Erythroblast (primary cell): ENCODE data around the gene EPN1.
"Not testable (repeated sequence)": the region's sequence is repeated elsewhere in the genome, so short reads cannot be mapped to it uniquely, and the experiment has no call there.

Source experiments
- DNase-seq, 2 experiments: peaks; one replicate each; lab custom pipeline; 2025; lab: John Stamatoyannopoulos, UW
- GATA1 ChIP-seq: IDR thresholded peaks from 2 replicates; pipeline ENCODE4 v1.6.1; 2011; ENCODE audit warnings: low read depth, mild to moderate bottlenecking, control low read depth, low read length, moderate library complexity
- POLR2A ChIP-seq: IDR thresholded peaks from 2 replicates; pipeline ENCODE4 v1.6.1; 2011; ENCODE audit warnings: mild to moderate bottlenecking, low read length

Gene EPN1

DNA sequence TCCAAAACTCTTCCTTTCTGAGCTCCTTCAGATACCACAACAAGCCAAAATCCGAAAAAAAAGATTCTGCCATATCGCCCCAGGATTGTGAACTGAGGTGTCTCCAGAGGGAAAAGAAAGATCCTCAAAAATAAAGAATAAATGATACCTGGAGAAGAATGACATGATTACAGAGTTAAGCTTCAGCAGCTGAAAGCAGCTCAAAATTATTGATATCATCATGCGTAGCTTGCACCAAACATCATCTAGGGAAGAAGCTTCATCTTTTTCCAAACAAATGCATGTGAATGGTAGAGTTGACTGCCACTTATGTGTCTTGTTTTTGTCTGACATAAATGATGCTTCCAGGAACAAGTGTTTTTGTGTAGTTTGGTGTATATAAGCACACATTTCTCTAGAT, 63.3 kb downstream of the EPN1 start, which contains the start of gene NLRP9:
Gene NLRP9 (minus strand): TSS at position 101 of the 400 bp plus-strand sequence. CDS start 28 bp downstream, at position 73.
- TF ChIP-seq GATA1 = no peak
- no peak for DNase-seq

DNA sequence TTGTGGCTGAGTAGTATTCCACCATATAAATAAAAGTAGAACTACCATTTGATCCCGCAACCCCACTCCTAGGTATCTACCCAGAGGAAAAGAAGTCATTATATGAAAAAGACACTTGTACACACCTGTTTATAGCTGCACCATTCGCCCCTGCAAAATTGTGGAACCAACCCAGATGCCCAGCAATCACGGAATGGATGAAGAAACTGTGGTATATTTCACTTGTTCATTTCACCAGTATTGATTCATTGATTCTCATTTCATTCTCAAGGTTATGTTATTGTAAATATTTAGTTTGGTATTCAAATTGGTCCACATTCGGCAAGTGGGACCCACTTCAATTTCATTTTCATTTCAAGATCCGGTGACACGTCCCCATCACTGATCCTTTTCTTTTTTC, 75.7 kb downstream of the EPN1 start:
- TF ChIP-seq POLR2A (no peak), GATA1 (no peak)

DNA sequence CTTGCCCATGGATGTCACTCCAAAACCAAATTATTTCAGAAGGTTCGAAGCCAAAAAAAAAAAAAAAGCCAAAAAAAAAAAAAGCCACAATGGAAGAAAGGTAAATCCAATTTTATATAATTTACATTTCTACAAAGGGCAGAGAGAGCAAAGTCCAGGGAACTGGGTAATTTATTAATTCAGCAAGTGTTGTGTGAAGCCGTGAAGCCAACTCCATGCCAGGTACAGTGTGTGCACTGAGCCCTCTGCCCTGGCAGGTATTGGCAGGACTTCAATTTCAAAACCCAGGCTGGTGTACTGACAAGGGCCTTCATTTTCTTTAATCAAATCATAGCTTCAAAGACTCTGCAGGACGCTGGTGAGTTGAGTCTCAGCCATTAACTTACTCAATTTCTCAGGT, 78.4 kb downstream of the EPN1 start:
- no peak for DNase-seq
- TF ChIP-seq POLR2A (no peak), GATA1 (no peak)

More for the DNA sequence above, 75.7 kb downstream of the EPN1 start:
- no peak for DNase-seq

DNA sequence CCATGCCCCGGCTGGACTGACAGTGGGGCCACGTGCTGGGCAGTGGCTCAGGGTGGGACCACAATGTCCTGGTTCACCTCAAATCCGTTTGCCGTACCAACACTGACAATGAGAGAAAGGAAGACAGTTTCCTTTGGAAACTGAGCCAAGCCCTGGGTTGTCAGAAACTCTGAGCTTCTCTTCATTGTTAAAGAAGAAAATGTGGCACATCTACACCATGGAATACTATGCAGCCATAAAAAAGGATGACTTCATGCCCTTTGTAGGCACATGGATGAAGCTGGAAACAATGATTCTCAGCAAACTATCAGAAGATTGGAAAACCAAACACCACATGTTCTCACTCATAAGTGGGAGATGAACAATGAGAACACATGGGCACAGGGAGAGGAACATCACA, 81.8 kb downstream of the EPN1 start:
- not testable (repeated sequence) for DNase-seq

DNA sequence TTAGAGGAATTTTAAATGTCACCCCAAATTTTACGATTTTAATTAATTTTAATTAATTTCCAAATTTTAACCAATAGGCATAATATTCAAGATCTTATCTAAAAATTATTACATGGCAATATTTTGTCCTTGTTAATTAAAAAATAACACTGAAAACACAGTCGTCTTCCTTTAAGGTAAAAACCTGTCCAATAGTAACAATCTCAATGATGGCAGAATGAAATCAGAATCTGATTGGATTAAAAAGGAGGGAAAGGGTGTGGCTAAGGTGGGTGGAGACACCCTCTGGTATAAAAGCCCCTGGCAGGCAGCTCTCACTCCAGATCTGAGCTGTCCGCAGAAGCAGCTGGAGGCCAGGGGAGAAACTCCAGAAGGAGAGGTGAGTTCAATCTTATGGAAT, 83.8 kb downstream of the EPN1 start, which contains the start of gene RFPL4A:
Gene RFPL4A (plus strand): TSS at position 301 of the 400 bp plus-strand sequence. CDS start 2,704 bp downstream, outside the sequence.
- DNase-seq = not testable (repeated sequence)
